Left kidney (tissue), 8 donors: ENCODE results near the gene MAN2C1. TPM values are rescaled to one million over a fixed set of nuclear protein-coding genes. Genes with fewer than 3 reads are reported as not detected.
"Not testable (repeated sequence)": the region's sequence is repeated elsewhere in the genome, so short reads cannot be mapped to it uniquely, and the experiment has no call there.

Experiments
- DNase-seq: peaks from one replicate; pipeline ENCODE4 v3.0.0-alpha.2; 2013
- long read RNA-seq, 8 donors: transcript quantifications; one replicate each; lab custom pipeline, GENCODE V29; 2026
- polyA plus RNA-seq: library from polyadenylated mRNA; unstranded; fragments of 120-200 nt; gene quantifications from one replicate; pipeline ENCODE4 v1.2.1, GENCODE V29; 2013; ENCODE audit not compliant: insufficient read length

The MAN2C1 gene
- 180 TPM for polyA plus RNA-seq
- long read RNA-seq, donor 1, transcript MAN2C1-245 (1 exons, 444 nt), result major isoform, 13 of 17 reads
- long read RNA-seq, donor 1, partial matches to known transcripts, result 0 of 17 reads
- long read RNA-seq, donor 1, other reads (novel, unspliced or antisense), result 0 of 17 reads
- long read RNA-seq, donor 2, transcript MAN2C1-245 (1 exons, 444 nt), result major isoform, 11 of 18 reads
- long read RNA-seq, donor 2, partial matches to known transcripts, result 0 of 18 reads
- long read RNA-seq, donor 2, other reads (novel, unspliced or antisense), result 0 of 18 reads
- long read RNA-seq, donor 3, transcript MAN2C1-245 (1 exons, 444 nt), result major isoform, 8 of 12 reads
- long read RNA-seq, donor 3, partial matches to known transcripts, result 0 of 12 reads
- long read RNA-seq, donor 3, other reads (novel, unspliced or antisense), result 0 of 12 reads
- long read RNA-seq, donor 4, partial matches to known transcripts, result 0 of 4 reads
- long read RNA-seq, donor 4, other reads (novel, unspliced or antisense), result 0 of 4 reads
- long read RNA-seq, donor 5, transcript MAN2C1-245 (1 exons, 444 nt), result major isoform, 11 of 15 reads
- long read RNA-seq, donor 5, partial matches to known transcripts, result 0 of 15 reads
- long read RNA-seq, donor 5, other reads (novel, unspliced or antisense), result 0 of 15 reads
- long read RNA-seq, donor 6, partial matches to known transcripts, result 0 of 6 reads
- long read RNA-seq, donor 6, other reads (novel, unspliced or antisense), result 0 of 6 reads
- long read RNA-seq, donor 7, transcript MAN2C1-245 (1 exons, 444 nt), result major isoform, 12 of 22 reads
- long read RNA-seq, donor 7, partial matches to known transcripts, result 0 of 22 reads
- long read RNA-seq, donor 7, other reads (novel, unspliced or antisense), result 0 of 22 reads
- long read RNA-seq, donor 8, transcript MAN2C1-245 (1 exons, 444 nt), result major isoform, 7 of 11 reads
- long read RNA-seq, donor 8, partial matches to known transcripts, result 0 of 11 reads
- long read RNA-seq, donor 8, other reads (novel, unspliced or antisense), result 0 of 11 reads

GRCh38 chr15:75367913-75368688, at the start of gene MAN2C1:
TSS of gene MAN2C1 (minus strand) at chr15:75368607. CDS start at chr15:75368583, 24 bp downstream.
- DNase-seq, result peak; percentile 92

- no peak for DNase-seq
Observed at GRCh38 chr15:75416584-75416983, 48.2 kb upstream of the MAN2C1 start.

- DNase-seq, result no peak
Observed at GRCh38 chr15:75410196-75410595, 41.8 kb upstream of the MAN2C1 start.

GRCh38 chr15:75407083-75407482, 38.7 kb upstream of the MAN2C1 start:
- DNase-seq, result no peak

- no peak for DNase-seq
Observed at GRCh38 chr15:75403892-75404291, 35.5 kb upstream of the MAN2C1 start.

- DNase-seq, result no peak
Observed at GRCh38 chr15:75397494-75397893, 29.1 kb upstream of the MAN2C1 start.

- no peak for DNase-seq
Observed at GRCh38 chr15:75389791-75390382, 21.5 kb upstream of the MAN2C1 start.

- DNase-seq, result not testable (repeated sequence)
Observed at GRCh38 chr15:75383986-75384385, 15.6 kb upstream of the MAN2C1 start.

- DNase-seq, result no peak
Observed at GRCh38 chr15:75380773-75381172, 12.4 kb upstream of the MAN2C1 start.

GRCh38 chr15:75371901-75372688, 3.7 kb upstream of the MAN2C1 start:
- DNase-seq, result no peak

- no peak for DNase-seq
Observed at GRCh38 chr15:75371486-75371885, 3.1 kb upstream of the MAN2C1 start.

- DNase-seq, result no peak
Observed at GRCh38 chr15:75369897-75370581, 1.6 kb upstream of the MAN2C1 start.

GRCh38 chr15:75368689-75369239, 357 bp upstream of the MAN2C1 start:
- DNase-seq, result no peak

GRCh38 chr15:75367406-75367912, 948 bp downstream of the MAN2C1 start:
- DNase-seq, result no peak

GRCh38 chr15:75367006-75367405, 1.4 kb downstream of the MAN2C1 start:
- DNase-seq, result no peak

- no peak for DNase-seq
Observed at GRCh38 chr15:75366163-75366562, 2.2 kb downstream of the MAN2C1 start.

GRCh38 chr15:75364881-75365280, 3.5 kb downstream of the MAN2C1 start:
- no peak for DNase-seq

GRCh38 chr15:75363786-75364185, 4.6 kb downstream of the MAN2C1 start:
- DNase-seq, result no peak

GRCh38 chr15:75362642-75363249, 5.7 kb downstream of the MAN2C1 start:
- no peak for DNase-seq
